GM13976 (cell line): ENCODE measurements around the gene FRMD4A.

Experiments used
- DNase-seq: peaks from one replicate; pipeline ENCODE4 v3.0.0; 2012; ENCODE audit warnings: low spot score
- CTCF ChIP-seq: IDR thresholded peaks from 2 replicates; pipeline ENCODE4 v1.5.1; 2012; ENCODE audit warnings: borderline replicate concordance, mild to moderate bottlenecking; ENCODE audit not compliant: insufficient read depth; ENCODE audit errors: extremely low read depth, missing control alignments, control extremely low read depth
- in situ Hi-C: fragments of 300-500 bp; cut with MboI; formaldehyde crosslinking; loops from one replicate; pipeline ENCODE4 v1.12.0; 2022; ENCODE audit warnings: low sequenced_read_pairs, mixed read lengths, inconsistent platforms; ENCODE audit not compliant: unreplicated experiment

FRMD4A gene

GRCh38 chr10:13741438-13741837, 589.3 kb downstream of the FRMD4A start:
- no peak for DNase-seq
- no peak for TF ChIP-seq CTCF
- in situ Hi-C loops = no loop called here

- in situ Hi-C loops = no loop called here
- no peak for TF ChIP-seq CTCF
- DNase-seq = no peak
Measured at GRCh38 chr10:13740461-13740860, 590.3 kb downstream of the FRMD4A start.

- in situ Hi-C loops = no loop called here
- no peak for DNase-seq
- no peak for TF ChIP-seq CTCF
Measured at GRCh38 chr10:13739183-13739582, 591.5 kb downstream of the FRMD4A start.

- TF ChIP-seq CTCF = no peak
- DNase-seq = no peak
- in situ Hi-C loops = no loop called here
Measured at GRCh38 chr10:13736506-13736905, 594.2 kb downstream of the FRMD4A start.

- no peak for TF ChIP-seq CTCF
- in situ Hi-C loops = no loop called here
- DNase-seq = no peak
Measured at GRCh38 chr10:13734151-13734550, 596.6 kb downstream of the FRMD4A start.

- in situ Hi-C loops = no loop called here
- TF ChIP-seq CTCF = no peak
Measured at GRCh38 chr10:13733071-13733470, 597.7 kb downstream of the FRMD4A start.

GRCh38 chr10:13732465-13732881, 598.3 kb downstream of the FRMD4A start:
- in situ Hi-C loops = no loop called here
- TF ChIP-seq CTCF = no peak
- DNase-seq = no peak

More at GRCh38 chr10:13733071-13733470, 597.7 kb downstream of the FRMD4A start:
- DNase-seq = no peak
